Left lung (tissue), 10 donors: Measurements from ENCODE around the gene CARMIL1. TPM values are rescaled to one million over a fixed set of nuclear protein-coding genes. Genes with fewer than 3 reads are reported as not detected.

Experiments used
- ATAC-seq: fragments of 200-7000 bp; cut with Tn5 transposase; one replicate; pipeline ENCODE4 v1.9.1; 2020; ENCODE audit warnings: moderate library complexity
- DNase-seq, 4 donors: peaks; one replicate each; pipeline ENCODE4 v3.0.0-alpha.2; 2013 to 2020
- H3K27ac ChIP-seq, 2 donors: fragments of 200-600 bp; sonication (generic) in 1 of 2; one replicate each; pipeline versions ENCODE4 v1.5.0 to v1.8.0; 2020 to 2021
- H3K27me3 ChIP-seq, 2 donors: fragments of 200-600 bp; sonication (generic) in 1 of 2; one replicate each; pipeline versions ENCODE4 v1.5.0 to v1.8.0; 2020 to 2021
- H3K36me3 ChIP-seq, 2 donors: fragments of 200-600 bp; sonication (generic) in 1 of 2; one replicate each; pipeline versions ENCODE4 v1.5.0 to v1.8.0; 2020 to 2021
- H3K4me1 ChIP-seq, 2 donors: fragments of 200-600 bp; one replicate each; pipeline ENCODE4 v1.8.0; 2021
- H3K4me3 ChIP-seq, 2 donors: fragments of 200-600 bp; sonication (generic) in 1 of 2; one replicate each; pipeline versions ENCODE4 v1.5.0 to v1.8.0; 2020 to 2021; ENCODE audit warnings: mild to moderate bottlenecking in 1 of 2
- H3K9me3 ChIP-seq, 2 donors: fragments of 200-600 bp; sonication (generic) in 1 of 2; one replicate each; pipeline versions ENCODE4 v1.5.0 to v1.8.0; 2020 to 2021
- intact Hi-C, 2 donors: fragments of 100-400 bp; cut with DNase I; formaldehyde crosslinking; loops; one replicate each; pipeline versions ENCODE4 v1.11.2 to v1.14.2; 2022
- polyA plus RNA-seq, 6 donors: library from polyadenylated mRNA; unstranded; fragments of 120-200 nt; gene quantifications; one replicate each; pipeline ENCODE4 v1.2.1, GENCODE V29; 2013; ENCODE audit not compliant: insufficient read length in 6 of 6
- total RNA-seq, 2 donors: library from RNA; stranded (reverse); fragmentation: NEBNext Ultra II Directional; extraction: Animal tissue kit (Norgen Biotek cat#: 25700); gene quantifications; one replicate each; pipeline ENCODE4 v1.2.1, GENCODE V29; 2021
- TF ChIP-seq, protein P1 (sequence below), 2 donors: fragments of 200-600 bp; sonication (generic) in 1 of 2; IDR thresholded peaks; one replicate each; pipeline versions ENCODE4 v1.5.0 to v1.8.0; 2021; ENCODE audit warnings: antibody characterized with exemption in 2 of 2
- donor health status: DM: no; HTN: yes; CAD: no.
- donor health status: DM: no; HTN: no; CAD: no.

The CARMIL1 gene
- total and polyA plus RNA-seq, 8 donors = 16.4 to 32.8 (median 27.4) TPM

DNA sequence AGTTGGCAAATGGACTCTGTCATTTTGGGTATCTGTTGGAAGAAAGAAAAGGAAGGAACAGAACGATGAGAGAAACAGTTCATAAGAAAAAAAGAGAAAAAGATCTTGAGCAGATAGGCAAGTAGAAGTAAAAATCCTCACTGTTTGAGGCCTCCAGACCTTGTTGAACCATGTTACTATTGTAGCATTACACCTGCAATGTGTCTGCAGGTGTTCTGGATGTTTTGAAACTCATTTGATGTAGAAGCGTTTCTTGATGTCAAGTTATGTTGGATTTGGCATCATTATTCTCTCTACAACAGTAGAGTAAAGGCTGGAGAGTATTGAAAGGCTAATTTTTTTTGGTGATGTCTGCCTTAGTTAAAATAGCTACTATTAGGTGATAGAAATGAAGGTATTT is 108.7 kb downstream of the CARMIL1 start:
- intact Hi-C loops = no loop called here
- Histone ChIP-seq H3K4me1 (peaks cover 0 to 4% of the 10 kb centered on the region in 2 donors), H3K9me3 (no peaks in the 10 kb centered on the region), H3K36me3 (no peaks in the 10 kb centered on the region), H3K27ac (no peak overlapping the region), H3K4me3 (no peak overlapping the region), H3K27me3 (no peaks in the 10 kb centered on the region)
- no peak for ATAC-seq
- no peak for DNase-seq
- TF ChIP-seq, protein P1, sequence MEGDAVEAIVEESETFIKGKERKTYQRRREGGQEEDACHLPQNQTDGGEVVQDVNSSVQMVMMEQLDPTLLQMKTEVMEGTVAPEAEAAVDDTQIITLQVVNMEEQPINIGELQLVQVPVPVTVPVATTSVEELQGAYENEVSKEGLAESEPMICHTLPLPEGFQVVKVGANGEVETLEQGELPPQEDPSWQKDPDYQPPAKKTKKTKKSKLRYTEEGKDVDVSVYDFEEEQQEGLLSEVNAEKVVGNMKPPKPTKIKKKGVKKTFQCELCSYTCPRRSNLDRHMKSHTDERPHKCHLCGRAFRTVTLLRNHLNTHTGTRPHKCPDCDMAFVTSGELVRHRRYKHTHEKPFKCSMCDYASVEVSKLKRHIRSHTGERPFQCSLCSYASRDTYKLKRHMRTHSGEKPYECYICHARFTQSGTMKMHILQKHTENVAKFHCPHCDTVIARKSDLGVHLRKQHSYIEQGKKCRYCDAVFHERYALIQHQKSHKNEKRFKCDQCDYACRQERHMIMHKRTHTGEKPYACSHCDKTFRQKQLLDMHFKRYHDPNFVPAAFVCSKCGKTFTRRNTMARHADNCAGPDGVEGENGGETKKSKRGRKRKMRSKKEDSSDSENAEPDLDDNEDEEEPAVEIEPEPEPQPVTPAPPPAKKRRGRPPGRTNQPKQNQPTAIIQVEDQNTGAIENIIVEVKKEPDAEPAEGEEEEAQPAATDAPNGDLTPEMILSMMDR (IDR thresholded peaks at IDR 0.05) = no peak

GRCh38 chr6:25388776-25389175 is 109.6 kb downstream of the CARMIL1 start:
- H3K36me3 ChIP-seq = no peaks in the 10 kb centered on the region
- intact Hi-C loops = no loop called here
- TF ChIP-seq, protein P1 (IDR thresholded peaks at IDR 0.05) = no peak

DNA sequence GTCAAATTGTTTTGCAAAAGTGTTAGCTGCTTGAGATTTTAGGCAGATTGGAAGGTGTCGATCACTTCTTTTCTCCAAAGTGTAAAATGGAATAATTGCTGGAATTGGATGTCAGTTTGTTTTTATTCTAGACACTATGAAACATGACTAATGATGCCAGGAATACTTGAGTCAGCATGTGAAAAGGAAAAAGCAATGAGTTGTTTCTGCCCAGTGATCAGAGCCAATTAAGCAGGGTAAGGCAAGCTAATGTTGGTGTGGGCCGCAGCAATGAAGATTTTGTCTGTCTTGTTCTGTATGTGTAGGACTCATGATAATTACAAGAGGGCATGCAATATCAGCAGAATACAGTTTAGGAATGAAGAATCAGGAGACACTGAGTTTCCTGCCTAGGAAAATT is 110.3 kb downstream of the CARMIL1 start:
- intact Hi-C loops = no loop called here
- peak; percentile 50 for ATAC-seq
- no peaks in the 10 kb centered on the region for H3K9me3 ChIP-seq

More at GRCh38 chr6:25388776-25389175, 109.6 kb downstream of the CARMIL1 start:
- Histone ChIP-seq H3K4me1 (peaks cover 0 to 4% of the 10 kb centered on the region in 2 donors), H3K9me3 (no peaks in the 10 kb centered on the region), H3K27ac (no peak overlapping the region), H3K27me3 (no peaks in the 10 kb centered on the region), H3K4me3 (no peak overlapping the region)
- ATAC-seq (no peak), DNase-seq (no peak)

GRCh38 chr6:25392372-25392771 is 113.2 kb downstream of the CARMIL1 start:
- H3K27ac ChIP-seq = no peak overlapping the region
- no peaks in the 10 kb centered on the region for H3K27me3 ChIP-seq
- TF ChIP-seq, protein P1 (IDR thresholded peaks at IDR 0.05) = no peak
- no peak for DNase-seq
- H3K36me3 ChIP-seq = no peaks in the 10 kb centered on the region
- peaks cover 0 to 4% of the 10 kb centered on the region in 2 donors for H3K4me1 ChIP-seq
- no peak for ATAC-seq
- no peaks in the 10 kb centered on the region for H3K9me3 ChIP-seq
- H3K4me3 ChIP-seq = no peak overlapping the region
- intact Hi-C loops = no loop called here

More for the DNA sequence above, 110.3 kb downstream of the CARMIL1 start:
- peaks cover 0 to 4% of the 10 kb centered on the region in 2 donors for H3K4me1 ChIP-seq
- TF ChIP-seq, protein P1 (IDR thresholded peaks at IDR 0.05) = no peak
- H3K36me3 ChIP-seq = no peaks in the 10 kb centered on the region
- H3K27ac ChIP-seq = peak overlapping the region in 1 of 2 donors; percentile 20
- H3K27me3 ChIP-seq = no peaks in the 10 kb centered on the region
- no peak for DNase-seq
- H3K4me3 ChIP-seq = no peak overlapping the region

DNA sequence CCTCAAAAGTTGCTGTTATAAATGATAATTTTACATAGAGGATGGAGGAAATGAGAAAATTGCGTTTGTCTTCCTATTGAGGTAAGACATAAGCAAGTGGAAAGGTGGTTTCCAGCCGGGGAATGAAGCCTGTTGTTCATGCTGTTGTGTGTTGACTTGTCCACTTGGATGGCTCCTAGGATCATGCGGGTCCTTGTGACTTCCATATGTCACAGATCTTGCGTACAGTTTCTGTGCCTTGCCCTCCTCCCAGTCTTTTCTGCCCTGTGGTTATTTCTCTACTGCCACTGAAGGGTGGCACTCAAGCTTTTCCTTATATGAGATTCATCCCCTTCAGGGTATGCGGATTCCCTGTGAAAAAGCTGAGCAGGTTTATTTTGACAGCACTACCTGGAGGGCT is 116.6 kb downstream of the CARMIL1 start:
- no peak overlapping the region for H3K4me3 ChIP-seq
- DNase-seq (no peak), ATAC-seq (no peak)
- no peaks in the 10 kb centered on the region for H3K36me3 ChIP-seq
- TF ChIP-seq, protein P1 (IDR thresholded peaks at IDR 0.05) = no peak
- no peaks in the 10 kb centered on the region for H3K4me1 ChIP-seq
- no peaks in the 10 kb centered on the region for H3K9me3 ChIP-seq
- intact Hi-C loops = no loop called here
- H3K27ac ChIP-seq = no peak overlapping the region
- H3K27me3 ChIP-seq = no peaks in the 10 kb centered on the region
